BJ (cell line): Measurements from ENCODE around the gene SDF4. TPM values are rescaled to one million over a fixed set of nuclear protein-coding genes. Genes with fewer than 3 reads are reported as not detected.

Experiments
- CTCF ChIA-PET: fragments of 350-600 bp; formaldehyde crosslinking; extraction: SDS; loops from one replicate; lab custom pipeline; 2021; ENCODE audit warnings: antibody characterized with exemption, inconsistent platforms; lab: Yijun Ruan, JAX
- POLR2A ChIA-PET: fragments of 300-600 bp; sonication (Branson Sonifier 250); formaldehyde crosslinking; extraction: SDS; loops from one replicate; lab custom pipeline; 2021; ENCODE audit warnings: antibody characterized with exemption; lab: Charles Lee
- DNase-seq: peaks from one replicate; pipeline ENCODE4 v3.0.0-alpha.2; 2011; ENCODE audit warnings: low read depth
- H3K27me3 ChIP-seq: 2 replicates; pipeline ENCODE4 v1.6.0; 2011; ENCODE audit warnings: low read length; ENCODE audit not compliant: control insufficient read depth, insufficient read depth
- H3K36me3 ChIP-seq: 2 replicates; pipeline ENCODE4 v1.5.1; 2011; ENCODE audit warnings: low read length; ENCODE audit not compliant: control insufficient read depth, insufficient read depth
- H3K4me3 ChIP-seq: 2 replicates; pipeline ENCODE4 v1.5.1; 2011; ENCODE audit warnings: low read depth, mild to moderate bottlenecking, control low read depth, low read length
- polyA plus RNA-seq: library from polyadenylated mRNA; depleted of rRNA; stranded (reverse); fragments of >200 nt; gene quantifications from 2 replicates; pipeline ENCODE4 v1.2.3, GENCODE V29; 2011
- TF ChIP-seq, protein P1 (sequence below): IDR thresholded peaks from 2 replicates; pipeline ENCODE4 v1.5.1; 2011; ENCODE audit warnings: low read depth, mild to moderate bottlenecking, control low read depth, inconsistent platforms, low read length, moderate library complexity; ENCODE audit not compliant: insufficient read depth

Gene SDF4
- polyA plus RNA-seq, 1 experiment, result 188 TPM

DNA sequence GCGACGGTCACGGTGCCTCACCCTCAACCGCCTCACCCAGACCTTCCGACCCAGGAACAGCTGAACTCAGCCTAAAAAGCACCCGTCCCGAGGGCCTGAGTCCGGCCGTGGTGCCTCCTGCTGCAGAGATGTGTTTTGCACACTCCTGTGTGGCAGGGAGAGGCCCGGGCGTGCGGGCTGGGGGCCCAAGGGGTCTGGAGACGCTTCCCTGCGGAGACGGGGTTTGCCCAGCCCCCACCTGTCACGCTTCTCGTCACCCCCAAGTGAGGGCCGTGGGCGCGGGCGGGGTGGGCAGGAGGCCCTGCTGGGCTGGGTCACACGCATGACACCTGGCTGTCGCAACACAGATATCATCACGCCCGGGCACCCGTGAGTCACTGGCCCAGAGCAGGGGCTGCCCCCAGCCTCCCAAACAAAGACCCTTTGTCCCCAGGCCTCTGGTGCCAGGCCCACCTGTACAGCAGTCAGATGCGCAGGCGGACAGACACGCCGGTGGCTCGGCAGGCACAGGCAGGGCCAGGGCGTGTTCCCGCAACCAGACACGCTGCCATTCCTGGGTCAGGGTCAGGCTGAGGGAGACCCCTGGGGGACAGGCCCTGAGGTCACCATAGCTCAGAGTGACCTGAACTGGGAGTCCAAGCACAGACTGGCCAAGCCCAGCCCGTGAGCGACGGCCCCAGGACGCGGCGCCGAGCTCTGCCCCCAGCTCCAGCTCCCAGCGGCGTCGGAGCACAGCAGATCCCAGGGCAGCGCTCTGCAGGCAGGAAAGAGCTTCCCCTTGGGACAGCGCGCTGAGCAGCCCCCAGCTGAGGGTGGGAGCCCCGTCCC lies 6.3 kb upstream of the SDF4 start:
- TF ChIP-seq, protein P1, sequence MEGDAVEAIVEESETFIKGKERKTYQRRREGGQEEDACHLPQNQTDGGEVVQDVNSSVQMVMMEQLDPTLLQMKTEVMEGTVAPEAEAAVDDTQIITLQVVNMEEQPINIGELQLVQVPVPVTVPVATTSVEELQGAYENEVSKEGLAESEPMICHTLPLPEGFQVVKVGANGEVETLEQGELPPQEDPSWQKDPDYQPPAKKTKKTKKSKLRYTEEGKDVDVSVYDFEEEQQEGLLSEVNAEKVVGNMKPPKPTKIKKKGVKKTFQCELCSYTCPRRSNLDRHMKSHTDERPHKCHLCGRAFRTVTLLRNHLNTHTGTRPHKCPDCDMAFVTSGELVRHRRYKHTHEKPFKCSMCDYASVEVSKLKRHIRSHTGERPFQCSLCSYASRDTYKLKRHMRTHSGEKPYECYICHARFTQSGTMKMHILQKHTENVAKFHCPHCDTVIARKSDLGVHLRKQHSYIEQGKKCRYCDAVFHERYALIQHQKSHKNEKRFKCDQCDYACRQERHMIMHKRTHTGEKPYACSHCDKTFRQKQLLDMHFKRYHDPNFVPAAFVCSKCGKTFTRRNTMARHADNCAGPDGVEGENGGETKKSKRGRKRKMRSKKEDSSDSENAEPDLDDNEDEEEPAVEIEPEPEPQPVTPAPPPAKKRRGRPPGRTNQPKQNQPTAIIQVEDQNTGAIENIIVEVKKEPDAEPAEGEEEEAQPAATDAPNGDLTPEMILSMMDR, result no peak
- ChIA-PET POLR2A (no interaction called here), CTCF (interaction anchor here (1.9 kb wide), 1 partner anchor 116 kb away, joined by 6 read pairs; no protein-coding TSS in a partner anchor)
- Histone ChIP-seq H3K4me3 (no peak overlapping the region), H3K36me3 (peaks cover 2% of the 10 kb centered on the region), H3K27me3 (no peaks in the 10 kb centered on the region)
- no peak for DNase-seq

DNA sequence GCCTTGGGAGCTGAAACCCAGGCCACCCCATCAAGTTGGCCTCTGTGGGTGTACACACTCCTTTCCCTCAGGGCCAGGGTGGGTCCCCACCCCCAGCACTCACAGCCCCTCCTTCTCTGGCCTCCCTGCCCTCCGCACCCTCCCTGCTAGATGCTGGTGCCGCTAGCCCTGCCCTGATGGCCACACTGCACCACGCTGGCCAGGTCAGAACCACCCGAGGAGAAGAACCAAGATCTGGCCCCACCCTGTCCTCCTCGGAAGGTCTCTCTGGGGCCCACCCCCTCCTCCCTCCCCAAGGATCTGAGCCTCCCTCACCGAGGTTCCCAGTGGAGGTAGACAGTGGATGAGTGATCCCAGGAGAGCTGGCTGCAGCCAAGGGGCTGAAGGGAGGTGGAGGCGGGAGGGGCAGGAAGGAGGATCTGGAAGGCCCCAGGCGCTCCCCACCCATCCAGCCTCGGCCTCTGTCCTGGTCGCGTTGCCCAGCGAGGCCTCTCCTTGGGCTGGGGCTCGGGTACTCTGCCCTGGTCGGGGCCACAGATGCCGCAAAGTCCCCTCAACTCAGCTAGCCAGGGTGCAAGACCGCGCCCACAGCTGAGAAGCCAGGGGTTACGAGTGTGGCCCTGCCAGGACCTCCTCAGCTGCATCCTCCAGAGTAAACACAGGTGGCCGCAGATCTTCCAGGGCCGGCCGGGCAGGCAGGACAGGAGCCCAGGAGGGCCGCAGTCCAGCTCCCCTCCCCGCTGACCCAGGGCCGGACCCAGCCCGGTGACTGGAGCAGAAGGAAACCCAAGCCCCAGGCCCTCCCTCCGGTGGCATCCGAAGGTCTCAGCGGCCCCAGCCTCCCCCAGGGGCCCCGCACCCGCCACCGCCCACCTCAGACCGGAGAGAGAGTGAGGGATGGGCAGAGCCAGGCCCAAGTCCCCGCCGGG lies 5.4 kb upstream of the SDF4 start:
- H3K4me3 ChIP-seq, result no peak overlapping the region
- ChIA-PET POLR2A (no interaction called here), CTCF (interaction anchor here (1.4 to 1.6 kb wide), 2 partner anchors 115 to 116 kb away, joined by 4 to 5 read pairs; no protein-coding TSS in a partner anchor)
- H3K36me3 ChIP-seq, result peaks cover 2% of the 10 kb centered on the region; the same call in 1 of the 2 replicates
- H3K27me3 ChIP-seq, result no peaks in the 10 kb centered on the region
- TF ChIP-seq, protein P1, result no peak
- no peak for DNase-seq

DNA sequence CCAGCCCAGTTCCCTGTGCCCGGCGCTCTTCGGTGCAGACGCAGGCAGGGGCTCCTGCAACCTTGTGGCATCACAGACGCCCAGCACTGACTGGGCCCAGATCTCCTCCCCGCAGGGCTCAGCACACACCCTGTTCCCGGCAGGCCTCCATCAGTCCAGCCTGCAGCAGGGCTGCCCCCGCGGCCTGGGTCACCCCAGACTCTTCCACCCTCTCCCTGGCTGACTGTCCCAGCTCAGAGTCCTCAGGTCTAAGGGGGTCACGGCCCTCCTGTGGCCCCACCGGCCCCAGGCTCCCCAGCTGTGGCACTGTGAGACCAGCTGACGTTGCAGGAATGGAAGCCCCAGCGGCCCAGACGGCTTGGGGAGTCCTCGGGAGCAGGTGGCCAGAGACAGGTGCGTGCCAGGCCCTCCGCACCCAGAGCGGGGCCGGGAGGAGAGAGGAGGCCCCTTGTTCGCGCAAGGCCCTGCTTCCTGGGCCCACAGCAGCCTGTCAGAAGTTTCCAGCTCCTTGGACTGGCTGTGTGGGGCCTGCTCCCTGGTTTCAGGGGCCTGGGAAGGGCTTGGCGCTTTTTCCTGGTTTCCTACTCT lies 4.5 kb upstream of the SDF4 start:
- Histone ChIP-seq H3K36me3 (peaks cover 2% of the 10 kb centered on the region; the same call in 1 of the 2 replicates), H3K27me3 (no peaks in the 10 kb centered on the region), H3K4me3 (no peak overlapping the region)
- ChIA-PET POLR2A (no interaction called here), CTCF (interaction anchor here (1.4 to 1.6 kb wide), 2 partner anchors 114 to 116 kb away, joined by 4 to 5 read pairs; no protein-coding TSS in a partner anchor)
- TF ChIP-seq, protein P1, result no peak
- no peak for DNase-seq

DNA sequence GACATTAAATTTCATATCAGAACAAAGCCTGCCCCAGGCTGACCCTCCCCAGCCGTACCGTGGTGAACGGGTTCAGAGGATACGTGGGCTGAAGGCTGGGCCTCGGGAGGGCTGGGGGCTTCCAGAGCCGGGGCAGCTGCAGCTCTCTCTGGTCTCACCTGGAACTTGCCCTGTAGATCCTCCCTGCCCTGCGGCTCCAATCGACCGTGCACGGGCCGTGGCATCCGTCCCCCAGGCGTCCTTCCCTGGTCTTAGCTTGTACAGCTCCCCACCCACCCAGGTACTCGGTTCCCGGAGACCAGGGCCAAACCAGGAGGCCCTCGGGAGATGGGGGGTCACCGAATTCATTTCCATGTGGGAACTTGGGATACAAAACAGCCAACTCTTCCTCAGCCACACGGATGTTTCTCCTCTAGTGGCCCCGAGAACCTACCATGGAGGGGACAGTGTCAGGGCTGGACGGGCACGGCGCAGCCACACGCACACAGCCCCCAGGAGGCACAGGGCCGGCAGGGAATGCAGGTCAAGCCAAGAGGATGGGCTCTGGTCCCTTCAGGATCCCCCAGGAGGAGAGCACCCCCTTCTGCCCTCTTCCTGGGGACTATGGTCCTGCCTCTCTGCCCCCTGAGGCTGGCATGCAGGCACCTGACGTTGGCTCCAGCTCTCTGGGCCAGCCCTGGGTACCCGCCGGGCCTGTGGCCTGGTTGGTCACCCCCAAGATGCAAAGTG lies 3.4 kb upstream of the SDF4 start:
- POLR2A ChIA-PET, result no interaction called here
- no peak overlapping the region for H3K4me3 ChIP-seq
- TF ChIP-seq, protein P1, result no peak
- no peaks in the 10 kb centered on the region for H3K27me3 ChIP-seq
- CTCF ChIA-PET, result interaction anchor here (1.3 to 1.6 kb wide), 2 partner anchors 112 to 113 kb away, joined by 4 to 5 read pairs; no protein-coding TSS in a partner anchor
- H3K36me3 ChIP-seq, result peaks cover 2% of the 10 kb centered on the region
- DNase-seq, result no peak
